DMS114 treated with DMSO at 0.1 percent for 48 hours (cell line): ENCODE results near the gene POLN.
"Not testable (repeated sequence)": the region's sequence is repeated elsewhere in the genome, so short reads cannot be mapped to it uniquely, and the experiment has no call there.

ENCODE experiments used
- DNase-seq: peaks from one replicate; lab custom pipeline; 2025; ENCODE audit not compliant: unreplicated experiment; lab: John Stamatoyannopoulos, UW

Gene POLN

DNA sequence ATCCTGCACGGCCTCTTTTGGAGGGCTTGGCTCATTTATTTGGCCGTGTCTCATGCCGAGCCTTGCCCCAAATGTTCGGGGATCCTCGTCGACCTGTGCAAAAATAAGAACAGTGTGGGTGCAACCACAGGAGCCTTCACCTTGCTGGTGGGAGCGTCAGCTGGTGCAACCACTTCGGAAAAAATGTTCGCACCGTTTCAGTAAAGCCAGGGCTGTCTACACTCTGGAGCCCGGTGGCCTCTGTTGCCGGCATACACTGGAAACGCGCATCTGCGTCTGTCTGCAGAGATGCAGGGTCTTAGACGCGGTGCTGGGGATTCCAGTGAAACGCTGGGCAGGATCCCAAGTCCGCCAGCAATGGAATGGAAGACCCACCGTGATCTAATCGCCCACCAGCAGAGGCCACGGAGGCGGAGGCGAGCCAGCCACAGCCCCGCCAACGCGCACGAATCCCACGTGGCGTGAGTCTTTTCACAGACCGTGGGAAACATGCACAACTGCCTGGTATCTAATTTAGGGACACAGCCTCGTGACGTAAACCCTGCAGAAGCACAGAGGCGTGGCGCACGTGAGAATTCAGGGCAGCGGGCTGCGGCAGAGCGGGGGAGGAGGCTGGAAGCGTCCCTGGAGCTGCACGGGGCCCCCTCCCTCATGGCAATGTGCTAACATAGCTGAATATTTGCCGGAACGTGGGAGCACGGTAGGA lies 33.8 kb upstream of the POLN start:
- no peak for DNase-seq

DNA sequence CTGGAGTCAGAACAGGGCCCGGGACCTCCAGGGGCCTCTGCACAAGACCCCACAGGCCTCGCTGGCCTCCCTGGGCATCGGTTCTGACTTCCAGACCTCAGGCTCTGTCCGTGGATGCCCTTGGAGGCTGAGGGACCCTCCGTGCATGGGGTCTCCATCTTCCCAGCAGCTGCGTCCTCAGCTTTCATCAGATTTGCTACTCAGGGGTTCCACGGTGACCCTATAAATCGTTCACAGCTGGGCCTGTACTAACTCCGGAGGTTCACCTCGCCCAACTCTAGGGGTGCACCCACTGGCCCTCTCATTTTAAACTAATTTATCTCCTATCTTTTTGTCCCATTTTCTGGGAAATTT lies 33.1 kb upstream of the POLN start:
- DNase-seq, result not testable (repeated sequence)

DNA sequence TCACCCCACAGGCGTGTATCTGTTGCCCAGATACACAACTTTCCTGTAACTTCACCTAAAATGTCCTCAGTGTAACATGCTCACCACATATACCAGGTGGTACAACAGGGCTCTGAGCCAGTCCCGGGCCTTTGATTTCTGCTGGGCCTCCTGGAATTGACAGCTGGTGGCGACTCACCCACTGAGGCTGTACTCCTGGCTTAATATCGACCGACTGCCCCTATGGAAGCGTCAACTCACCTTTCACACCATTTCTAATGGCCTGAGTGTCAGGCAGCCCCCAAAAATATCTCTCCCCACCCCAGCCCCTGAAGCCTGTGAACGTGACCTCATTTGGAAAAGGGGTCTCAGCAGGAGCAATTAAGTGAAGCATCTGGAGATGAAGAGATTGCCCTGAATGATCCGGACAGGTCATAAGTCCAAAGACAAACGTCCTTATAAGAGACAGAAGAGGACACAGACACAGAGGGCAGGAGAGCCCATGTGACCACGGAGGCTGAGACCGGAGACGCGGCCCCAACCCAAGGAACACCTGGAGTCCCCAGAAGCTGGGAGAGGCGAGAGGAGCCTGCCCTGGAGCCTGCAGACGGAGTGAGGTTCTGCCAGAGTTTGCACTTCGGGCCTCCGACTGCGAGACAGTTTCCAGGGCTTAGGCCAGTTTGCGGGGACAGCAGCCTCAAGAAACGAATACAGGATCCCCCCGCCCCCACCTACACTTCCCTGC lies 32.6 kb upstream of the POLN start:
- DNase-seq, result no peak

DNA sequence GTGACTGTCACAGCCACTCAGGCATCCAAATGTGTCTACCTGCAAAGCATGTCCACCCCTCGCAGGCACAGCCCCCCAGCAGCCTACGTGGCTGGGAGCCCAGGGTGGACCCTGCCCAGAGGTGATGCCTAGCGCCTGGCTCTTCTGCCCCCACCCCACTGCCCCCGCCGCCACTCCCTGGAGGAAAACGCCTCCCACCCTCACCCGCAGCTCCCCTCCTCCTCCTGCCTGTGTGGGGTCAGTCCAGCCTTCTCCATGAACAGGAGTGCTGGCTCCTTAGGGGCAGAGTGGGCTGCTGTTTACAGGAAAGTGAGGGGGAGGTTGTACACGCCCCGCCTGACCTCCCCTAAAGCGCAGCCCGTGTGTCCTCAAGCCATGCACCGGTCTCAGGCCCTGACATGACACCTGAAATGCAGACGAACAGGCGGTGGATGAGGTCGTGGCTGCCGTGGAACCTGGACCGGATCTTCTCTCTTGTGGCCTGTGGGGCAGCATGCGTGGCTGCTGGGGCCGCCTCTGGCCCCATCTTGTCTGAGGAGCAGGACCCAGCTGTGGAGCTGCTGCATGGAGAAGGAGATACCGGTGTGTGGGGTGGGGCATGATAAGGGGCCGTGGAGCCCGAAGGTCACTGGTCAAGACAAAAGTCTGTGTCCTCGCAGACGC lies 31.9 kb upstream of the POLN start:
- no peak for DNase-seq

DNA sequence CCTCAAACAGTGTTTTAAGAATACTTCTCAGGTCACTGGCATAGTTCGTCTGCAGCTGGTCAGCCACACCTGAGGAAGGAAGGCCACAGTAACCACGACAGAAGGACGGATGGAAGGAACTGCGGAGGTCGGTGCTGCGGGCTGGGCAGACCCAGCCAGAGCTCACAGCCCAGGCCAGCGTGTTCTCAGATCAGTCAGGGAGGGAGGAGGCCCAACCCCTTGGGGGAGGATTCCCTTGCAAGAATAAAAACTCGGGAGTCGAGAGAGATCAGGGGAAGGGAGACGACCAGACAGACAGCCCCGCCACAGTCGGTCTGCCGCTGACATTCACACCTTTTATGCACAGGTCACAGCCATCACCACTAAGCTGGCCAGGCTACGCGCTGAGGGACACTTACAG lies 31.3 kb upstream of the POLN start:
- DNase-seq, result no peak

DNA sequence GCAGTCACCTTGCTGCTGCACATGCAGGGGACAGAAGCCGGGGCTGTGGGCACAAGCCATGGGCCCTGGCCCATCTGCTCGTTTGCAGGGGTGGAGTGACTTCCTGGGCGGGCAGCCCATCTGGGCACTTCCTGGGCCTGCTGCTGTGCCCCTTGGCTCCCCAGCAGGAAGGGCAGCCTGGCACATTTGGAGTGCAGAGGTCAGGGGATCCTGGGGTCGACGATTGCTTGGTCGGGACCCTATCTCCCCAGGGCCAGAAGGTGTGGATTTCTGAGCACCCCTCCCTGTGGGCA lies 30.9 kb upstream of the POLN start:
- no peak for DNase-seq

DNA sequence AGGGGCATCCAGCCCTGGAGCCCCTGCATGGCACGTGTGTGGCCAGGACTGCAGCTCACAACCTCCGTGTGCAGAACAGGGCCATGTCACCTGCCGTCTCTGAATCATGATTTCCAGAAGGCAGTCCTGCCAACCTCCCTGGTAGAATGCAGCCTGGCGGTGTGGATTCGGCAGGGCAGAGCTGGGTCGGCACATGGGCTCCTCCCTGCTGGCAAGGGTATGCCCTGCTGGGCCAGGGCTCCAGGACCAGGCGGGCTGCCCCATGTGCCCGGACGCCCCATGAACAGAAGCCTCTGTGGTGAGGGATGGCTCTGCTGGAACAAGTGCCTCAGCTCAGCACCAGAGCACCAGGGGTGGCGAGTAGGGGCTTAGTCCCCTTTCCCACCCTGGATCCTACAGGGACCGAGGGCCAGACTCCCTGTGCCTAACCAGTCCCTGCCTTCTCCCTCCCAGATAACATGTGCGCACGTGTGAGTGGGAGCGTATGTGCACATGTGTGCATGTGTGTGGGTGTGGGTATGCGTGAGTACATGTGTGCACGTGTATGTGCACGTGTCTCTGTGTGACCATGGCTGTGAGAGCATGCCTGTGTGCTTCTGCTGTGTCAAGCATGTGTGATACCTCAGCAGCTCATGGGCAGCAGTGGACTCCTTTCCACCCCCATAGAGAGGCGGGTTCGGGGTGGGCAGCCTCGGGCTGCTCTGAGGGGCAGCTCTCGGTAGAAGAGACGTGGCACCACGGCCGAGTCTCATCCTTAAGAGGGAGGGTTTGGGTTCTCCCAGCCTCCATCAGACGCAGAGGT lies 30.3 kb upstream of the POLN start:
- DNase-seq, result no peak

DNA sequence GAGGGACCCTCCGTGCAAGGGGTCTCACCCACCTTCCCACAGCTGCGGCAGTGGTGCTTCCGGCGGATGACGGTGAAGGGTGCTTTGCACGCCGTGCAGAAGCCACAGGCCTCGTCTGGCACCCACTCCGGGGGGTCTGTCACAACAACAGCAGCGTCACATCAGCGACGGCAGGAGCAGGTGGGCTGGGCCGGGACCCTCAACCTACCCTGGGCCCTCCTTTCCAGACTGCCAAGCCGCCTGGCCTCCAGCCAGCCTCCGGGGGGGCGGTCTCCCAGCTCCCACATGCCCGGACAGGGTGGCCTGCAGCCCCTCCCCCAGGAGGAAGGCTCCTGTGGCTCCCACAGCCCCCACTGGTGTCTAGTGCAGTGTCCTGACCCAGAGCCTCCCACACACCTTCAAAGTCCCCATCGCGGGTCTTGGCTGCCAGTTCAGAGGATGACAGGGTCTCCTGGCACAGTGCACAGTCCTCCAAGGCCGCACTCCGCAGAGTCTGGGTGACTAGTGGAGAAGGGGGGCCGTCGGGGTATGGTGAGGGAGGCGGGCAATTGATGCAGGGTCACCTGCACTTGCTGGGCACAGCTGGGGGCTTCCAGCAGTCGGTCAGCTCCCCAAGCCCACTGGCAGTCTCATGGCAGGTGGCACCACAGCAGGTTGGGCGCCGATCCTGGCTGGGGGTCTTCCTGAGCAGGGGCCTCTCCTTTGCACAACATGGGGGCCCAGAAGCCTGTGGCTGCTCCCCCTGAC lies 29.5 kb upstream of the POLN start:
- DNase-seq, result no peak

DNA sequence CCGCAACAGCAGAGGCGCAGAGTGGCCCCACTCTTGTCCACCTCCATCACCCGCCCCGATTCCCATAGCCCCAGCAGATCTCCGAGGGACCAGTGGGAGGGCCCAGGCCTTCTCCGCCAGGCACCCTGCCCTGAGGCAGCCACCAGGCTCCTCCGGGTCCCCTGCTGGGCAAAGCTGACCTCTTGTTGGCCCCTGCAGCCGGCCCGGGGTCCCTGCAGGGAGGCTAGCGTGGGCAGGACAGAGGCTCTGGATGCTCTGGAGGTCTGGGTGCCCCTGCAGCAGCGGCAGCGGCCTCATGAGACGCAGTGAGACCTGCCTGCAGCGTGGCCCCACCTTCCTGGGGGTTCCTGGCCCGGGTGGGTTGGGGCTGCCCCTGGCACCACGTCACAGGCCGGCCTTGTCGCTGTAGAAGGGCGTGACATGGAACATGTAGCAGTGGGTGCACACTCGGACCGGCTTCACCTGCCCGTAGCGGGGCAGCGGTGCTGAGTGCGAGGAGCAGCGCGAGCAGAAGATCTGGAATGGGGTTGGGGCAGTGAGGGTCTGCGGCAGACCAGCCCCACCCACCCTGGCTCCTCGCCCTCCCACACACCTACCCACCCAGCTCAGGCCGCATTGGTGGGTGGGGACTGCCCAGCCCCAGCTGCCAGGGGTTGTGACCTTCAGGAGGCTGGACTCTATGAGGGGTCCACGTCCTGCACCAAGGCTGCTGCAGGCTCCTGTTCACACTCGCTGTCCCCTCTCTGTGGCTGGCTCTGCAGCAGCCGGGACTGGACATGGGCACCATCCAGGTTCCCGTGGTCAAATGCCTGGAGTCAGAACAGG lies 28.6 kb upstream of the POLN start:
- no peak for DNase-seq

DNA sequence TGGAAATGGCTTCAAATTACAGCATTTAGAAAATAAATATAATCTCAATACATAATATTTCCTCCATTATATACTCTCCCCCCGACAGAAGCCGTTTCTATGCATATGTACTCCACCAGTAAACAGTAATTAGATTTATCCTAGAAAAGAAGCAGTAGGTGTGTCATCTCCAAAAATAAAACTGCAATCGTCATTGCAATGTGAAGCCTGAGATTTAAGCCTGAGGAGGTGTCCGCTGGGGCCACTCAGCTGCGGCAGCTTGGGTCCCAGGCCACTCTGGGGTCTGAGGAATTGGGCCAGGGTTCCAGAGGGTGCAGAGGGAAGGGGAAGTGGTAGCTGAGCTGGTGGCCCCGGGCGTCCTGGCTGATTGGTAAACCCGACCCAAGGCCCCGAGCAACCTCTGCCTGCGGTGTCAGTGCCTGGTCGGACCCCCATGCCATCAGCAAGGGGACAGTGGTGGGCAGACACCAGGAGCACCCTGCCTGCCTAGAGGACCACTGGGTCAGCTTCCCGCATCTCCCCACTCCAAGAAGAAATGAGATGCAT lies 27.8 kb upstream of the POLN start:
- no peak for DNase-seq

DNA sequence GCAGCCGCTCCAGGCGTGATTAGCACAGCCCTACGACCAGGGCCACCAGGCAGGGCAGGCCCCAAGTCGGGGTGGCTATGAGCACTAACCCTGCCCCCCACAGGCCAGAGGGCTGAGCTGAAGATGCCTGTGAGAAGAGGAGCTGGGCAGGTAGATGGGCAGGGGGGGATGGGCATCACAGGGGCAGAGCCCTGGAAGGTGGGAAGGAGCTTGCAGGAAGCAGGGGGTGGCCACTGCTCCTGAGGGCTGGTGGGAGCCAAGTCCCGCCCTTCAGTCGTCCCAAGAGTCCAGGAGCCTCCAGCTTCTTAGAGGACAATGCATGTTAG lies 27.2 kb upstream of the POLN start:
- DNase-seq, result no peak

DNA sequence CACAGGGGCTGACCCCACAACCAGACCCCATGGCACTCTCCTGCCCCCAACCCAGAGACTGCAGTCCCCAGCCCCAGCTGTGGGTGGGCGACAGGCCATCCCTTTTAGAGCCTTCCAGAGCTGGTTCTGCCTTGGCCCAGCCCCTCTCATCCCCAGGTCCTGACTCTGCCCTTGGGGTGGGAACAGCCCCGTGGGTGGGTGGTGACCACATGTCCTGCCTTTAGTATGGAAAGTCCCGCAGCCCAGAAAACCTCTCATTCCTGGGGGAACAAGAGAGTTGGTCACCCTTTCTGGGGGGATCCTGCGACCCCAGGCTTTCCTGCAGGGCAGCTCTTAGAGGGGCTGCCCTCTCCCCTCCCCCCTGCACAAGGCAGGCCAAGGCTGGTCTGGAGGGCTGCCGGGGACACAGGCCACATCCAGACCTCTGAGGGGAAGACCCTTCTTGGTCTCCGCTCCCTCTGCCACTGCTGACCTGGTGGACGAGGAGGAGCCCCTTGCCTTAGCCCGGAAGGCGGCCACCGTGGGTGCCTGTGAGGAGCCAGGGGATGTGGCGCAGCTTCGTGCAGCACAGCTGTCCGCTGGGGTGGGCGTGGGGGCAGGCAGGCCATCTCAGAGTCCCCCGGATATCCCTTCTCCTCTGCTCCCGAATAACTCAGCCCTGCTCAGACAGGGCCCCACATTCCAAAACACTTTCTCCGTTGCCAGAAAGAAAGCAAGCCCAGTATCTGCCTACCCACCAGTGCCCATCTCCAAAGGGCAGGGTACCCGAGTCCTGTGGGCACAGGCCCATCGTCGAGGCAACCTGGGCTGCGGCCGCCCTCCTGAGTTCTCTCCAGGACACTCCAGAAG lies 26.7 kb upstream of the POLN start:
- DNase-seq, result no peak

DNA sequence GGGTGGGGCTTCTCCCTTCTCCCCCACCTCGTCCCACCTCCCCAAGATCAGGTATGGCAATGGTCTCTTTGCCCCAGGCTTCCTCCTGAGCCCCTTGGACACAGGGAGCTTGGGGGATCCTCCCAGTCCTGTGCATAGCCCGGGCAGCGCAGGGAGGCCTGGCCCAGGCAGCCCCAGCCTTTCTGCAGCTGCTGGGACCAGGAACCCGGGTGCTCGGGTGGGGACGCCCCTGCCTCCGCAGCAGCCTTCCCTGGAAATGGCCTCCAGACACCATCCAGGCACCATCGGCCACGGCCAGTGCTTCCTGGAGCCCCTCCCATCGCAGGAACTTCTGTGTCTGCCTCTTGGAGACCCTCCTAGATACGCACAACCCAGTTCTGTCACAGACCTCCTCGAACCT lies 25.9 kb upstream of the POLN start:
- DNase-seq, result no peak

DNA sequence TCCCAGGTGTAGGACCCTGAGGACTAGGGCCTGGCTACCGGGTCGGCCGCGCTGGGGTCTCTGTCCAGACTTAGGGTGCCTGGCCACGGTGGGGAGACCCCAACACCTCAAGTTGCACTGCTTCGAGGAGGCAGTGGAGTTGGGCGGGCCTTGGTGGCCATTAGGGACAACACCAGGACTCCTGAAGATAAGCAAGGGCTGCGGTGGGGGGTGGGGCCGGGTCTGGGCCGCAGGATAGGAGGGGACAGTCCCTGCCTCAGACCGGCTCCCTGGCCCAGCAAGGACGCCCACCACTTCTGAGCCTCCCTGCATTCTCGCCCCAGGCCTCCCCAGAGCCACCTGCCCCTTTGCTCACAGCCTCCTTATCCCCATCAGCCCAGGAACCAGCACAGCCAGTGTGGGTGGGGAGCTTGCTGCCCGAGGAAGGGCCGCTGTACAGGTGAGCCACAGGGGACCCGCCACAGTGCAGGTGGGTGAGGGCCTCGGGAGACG lies 25.4 kb upstream of the POLN start:
- DNase-seq, result no peak

DNA sequence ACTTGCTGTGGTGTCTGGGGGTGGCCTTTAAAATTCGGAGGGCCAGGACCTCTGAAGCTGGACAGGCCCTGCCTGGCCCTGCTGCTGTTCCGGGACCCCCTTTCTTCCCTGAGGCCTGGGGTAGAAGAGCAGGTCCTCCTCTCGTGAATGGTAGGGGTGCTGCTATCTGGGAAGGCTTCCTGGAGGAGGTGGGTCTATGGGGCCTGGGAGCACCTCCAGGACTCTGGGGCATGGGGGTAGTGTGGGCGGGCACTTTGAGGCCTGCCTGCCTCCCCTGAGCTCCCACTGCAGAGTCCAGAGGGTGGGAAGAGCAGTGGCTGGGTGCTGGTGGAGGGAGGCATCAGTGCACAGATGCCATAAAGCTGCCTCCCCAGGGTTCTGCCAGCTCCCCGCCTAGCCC lies 24.9 kb upstream of the POLN start:
- no peak for DNase-seq

DNA sequence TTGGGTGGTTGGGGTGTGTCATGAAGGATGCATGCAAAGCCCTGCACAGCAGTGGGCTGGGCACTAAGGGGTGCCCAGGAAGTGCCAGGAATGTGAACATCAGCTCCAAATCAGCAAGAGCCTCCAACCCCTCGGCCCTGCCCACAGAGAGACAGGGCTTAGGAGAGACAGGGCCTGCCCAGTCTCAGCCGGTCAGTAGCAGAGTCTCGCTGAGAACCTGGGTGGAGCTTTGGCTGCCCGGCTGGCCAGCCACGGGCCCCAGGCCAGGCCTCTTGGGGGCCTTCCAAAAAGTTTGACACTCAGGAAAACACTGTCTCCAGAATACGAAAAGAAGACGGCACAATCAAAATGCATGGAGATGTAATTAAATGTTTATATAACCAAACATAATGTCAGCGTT lies 24.3 kb upstream of the POLN start:
- no peak for DNase-seq

DNA sequence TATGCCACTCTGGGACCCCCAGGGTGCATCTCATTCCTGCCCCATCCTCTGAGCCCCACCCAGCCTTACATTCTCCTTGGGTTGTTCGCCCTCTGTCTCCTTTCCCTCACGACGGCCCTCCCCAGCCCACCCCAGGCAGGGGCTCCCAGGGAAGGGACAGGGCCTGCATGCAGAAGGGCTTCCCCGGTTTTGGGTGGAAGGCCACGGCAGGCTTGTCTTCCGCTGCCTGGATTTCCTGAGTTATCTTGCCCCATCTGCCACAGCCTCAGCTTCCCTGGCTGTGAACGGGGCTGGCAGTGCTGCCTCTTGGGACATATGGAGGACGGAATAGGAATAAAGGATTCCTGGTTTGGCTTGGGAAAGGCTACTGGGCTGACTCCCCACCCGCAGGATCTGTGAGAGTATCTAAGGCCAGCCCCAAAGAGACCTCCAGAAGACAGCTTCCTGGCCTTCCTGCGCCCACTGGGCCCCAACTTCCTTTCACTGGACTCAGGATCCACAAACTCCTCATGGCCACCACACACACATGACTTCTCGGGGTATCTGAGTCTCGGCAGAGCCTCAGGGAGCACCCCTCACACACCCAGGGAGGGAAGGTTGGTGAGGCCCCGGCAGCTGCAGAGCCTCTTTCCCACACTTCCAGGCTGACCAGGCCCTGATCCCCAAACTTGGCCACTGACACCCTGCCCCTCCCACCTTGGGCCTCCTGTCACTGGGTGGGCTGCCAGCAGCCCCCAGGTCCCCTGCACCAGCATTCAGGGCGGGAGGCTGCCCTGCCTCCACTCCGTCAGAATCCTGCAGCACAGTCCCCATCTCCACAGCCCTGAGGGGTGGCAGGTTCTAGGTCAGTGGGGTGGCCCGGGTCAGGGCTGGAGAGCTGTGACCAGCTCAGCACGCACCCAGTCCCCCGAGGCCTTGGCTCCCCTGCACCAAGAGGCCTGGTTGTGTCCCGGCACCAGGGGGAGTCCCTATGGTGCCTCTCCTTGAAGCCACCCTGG lies 23.5 kb upstream of the POLN start:
- DNase-seq, result no peak

DNA sequence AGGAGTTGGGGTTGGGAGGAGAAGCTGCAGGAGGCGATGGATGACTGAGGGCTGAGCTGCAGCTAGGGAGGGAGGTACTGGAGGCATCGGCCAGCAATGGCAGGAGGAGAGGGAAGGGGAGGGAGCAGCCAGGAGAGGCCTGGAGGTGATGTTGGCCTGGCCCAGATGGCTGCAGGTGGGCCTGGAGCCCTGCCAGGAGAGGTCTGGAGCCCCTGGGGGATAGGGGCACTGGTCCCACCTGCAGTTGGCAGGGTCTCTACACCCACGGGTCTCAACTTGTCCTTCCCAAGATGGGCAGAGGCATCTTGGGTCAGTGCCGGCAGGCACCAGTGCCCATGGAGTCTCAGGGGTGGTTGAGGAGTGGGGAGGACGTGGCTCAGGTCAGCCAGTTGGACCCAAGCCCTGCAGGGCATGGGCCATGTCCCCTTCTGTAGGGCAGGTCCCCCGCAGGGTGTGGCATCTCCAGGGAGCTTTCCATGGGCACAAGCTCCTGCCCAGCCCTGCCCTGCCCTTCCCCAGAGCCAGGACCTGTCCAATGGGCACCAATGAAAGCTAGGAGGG lies 22.6 kb upstream of the POLN start:
- no peak for DNase-seq
